ENCODE measurements around the gene ATP1B4. TPM values are rescaled to one million over a fixed set of nuclear protein-coding genes. Genes with fewer than 3 reads are reported as not detected.
A peak's percentile ranks its signal among the peaks of the same experiment; 100 is the strongest.
"Not testable (repeated sequence)": the region's sequence is repeated elsewhere in the genome, so short reads cannot be mapped to it uniquely, and the experiment has no call there.

ATP1B4 gene
- polyA plus RNA-seq, 1 donor: 0.45 TPM

DNA sequence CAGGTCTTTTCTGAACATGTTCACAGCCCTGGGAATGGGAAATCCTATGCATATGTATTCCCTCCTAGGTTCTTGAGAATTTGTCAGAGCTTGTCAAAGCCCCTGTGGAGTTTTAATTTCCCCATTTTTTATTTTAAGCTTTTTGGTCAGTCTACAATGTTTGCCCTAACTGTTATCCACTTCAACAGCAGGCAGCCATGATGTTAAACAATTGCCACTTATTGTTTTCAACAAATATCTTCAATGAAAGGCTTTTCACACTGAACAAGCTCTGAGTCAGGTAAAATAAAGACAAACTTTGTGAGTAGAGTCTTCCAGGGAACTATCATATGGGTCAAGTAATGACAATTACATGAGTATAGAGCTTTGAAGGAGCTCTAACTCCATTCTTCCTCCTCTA lies 25.0 kb upstream of the ATP1B4 start:
- Histone ChIP-seq H3K4me3 (ENCODE audit: low read length) (no peak overlapping the region), H3K9me3 (ENCODE audit: control insufficient read depth, low read depth, low read length) (no peaks in the 10 kb centered on the region), H3K27ac (ENCODE audit: low read length) (no peak overlapping the region), H3K36me3 (ENCODE audit: control insufficient read depth, insufficient read depth, low read length) (no peaks in the 10 kb centered on the region), H3K27me3 (ENCODE audit: control insufficient read depth, insufficient read depth, low read length) (no peaks in the 10 kb centered on the region), H3K4me1 (ENCODE audit: control insufficient read depth, insufficient read depth, low read length) (no peaks in the 10 kb centered on the region)
- DNase-seq: no peak

DNA sequence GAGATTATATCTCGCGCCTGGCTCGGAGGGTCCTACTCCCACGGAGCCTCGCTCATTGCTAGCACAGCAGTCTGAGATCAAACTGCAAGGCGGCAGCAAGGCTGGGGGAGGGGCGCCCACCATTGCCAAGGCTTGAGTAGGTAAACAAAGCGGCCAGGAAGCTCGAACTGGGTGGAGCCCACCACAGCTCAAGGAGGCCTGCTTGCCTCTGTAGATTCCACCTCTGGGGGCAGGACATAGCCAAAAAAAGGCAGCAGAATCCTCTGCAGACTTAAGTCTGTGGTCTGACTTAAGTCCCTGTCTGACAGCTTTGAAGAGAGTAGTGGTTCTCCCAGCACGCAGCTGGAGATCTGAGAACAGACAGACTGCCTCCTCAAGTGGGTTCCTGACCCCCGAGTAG lies 17.3 kb upstream of the ATP1B4 start:
- not testable (repeated sequence) for DNase-seq; H3K4me3 ChIP-seq (ENCODE audit: low read length); H3K27me3 ChIP-seq (ENCODE audit: control insufficient read depth, insufficient read depth, low read length); H3K27ac ChIP-seq (ENCODE audit: low read length); H3K4me1 ChIP-seq (ENCODE audit: control insufficient read depth, insufficient read depth, low read length); H3K9me3 ChIP-seq (ENCODE audit: control insufficient read depth, low read depth, low read length); H3K36me3 ChIP-seq (ENCODE audit: control insufficient read depth, insufficient read depth, low read length)
- no CpG with 5 or more reads among the region's 11 CpGs for WGBS (ENCODE audit: insufficient coverage, low lambda C conversion rate)

DNA sequence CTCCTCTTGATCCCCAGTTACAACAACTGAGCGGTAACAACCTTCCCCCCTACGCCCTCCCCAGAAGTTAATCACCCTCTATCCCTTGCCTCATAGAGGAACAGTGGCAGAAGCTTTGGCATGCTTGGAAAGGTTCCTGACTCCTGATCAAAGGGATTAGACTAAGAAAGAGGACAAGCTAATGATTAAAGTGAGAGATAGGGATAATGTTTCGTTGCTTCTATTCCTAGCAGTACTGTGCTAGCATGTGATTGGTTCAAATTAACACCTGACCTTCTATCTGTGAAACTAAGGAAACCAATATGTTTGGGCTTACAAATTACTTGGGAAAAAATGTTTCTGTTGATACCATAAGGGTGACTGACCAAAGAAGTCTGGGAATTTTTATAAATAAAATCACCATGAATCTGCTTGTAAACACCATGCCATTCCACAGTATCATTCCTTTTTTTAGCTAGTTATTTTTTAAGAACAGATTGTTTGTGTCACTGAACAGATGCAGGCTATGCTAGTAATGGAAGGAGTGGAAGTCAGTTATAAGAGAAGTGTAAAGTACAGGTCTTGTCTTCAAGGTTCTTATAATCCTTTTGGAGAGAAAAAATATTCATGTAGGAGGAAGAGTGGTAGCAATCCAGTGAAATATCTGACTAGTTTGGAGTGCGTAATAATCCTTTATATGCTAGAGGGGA lies 11.3 kb upstream of the ATP1B4 start:
- Histone ChIP-seq H3K27me3 (ENCODE audit: control insufficient read depth, insufficient read depth, low read length) (no peaks in the 10 kb centered on the region), H3K4me3 (ENCODE audit: low read length) (no peak overlapping the region), H3K27ac (ENCODE audit: low read length) (no peak overlapping the region), H3K4me1 (ENCODE audit: control insufficient read depth, insufficient read depth, low read length) (no peaks in the 10 kb centered on the region), H3K9me3 (ENCODE audit: control insufficient read depth, low read depth, low read length) (no peaks in the 10 kb centered on the region), H3K36me3 (ENCODE audit: control insufficient read depth, insufficient read depth, low read length) (no peaks in the 10 kb centered on the region)
- DNase-seq: no peak
- 100% methylated on average over 1 of the region's 4 CpGs for WGBS (ENCODE audit: insufficient coverage, low lambda C conversion rate)

DNA sequence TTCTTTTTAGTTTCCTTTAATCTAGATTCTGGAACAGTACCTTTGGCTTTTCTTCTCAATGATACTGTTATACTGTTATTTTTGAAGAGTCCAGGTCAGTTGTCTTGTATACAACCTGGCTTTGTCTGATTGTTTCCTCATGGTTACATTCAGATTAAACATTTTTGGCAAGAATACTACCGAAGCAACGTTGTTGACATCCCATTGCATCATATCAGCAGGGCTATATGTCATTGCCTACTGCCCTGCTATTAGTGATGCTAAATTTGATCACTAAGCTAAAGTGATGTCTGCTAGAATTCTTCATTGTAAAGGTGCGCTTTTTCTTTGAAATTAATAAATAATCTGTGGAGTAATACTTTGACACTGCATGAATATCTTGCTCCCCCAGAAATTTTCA lies 5.8 kb upstream of the ATP1B4 start:
- Histone ChIP-seq H3K27ac (ENCODE audit: low read length) (no peak overlapping the region), H3K27me3 (ENCODE audit: control insufficient read depth, insufficient read depth, low read length) (no peaks in the 10 kb centered on the region), H3K9me3 (ENCODE audit: control insufficient read depth, low read depth, low read length) (no peaks in the 10 kb centered on the region), H3K4me1 (ENCODE audit: control insufficient read depth, insufficient read depth, low read length) (no peaks in the 10 kb centered on the region), H3K4me3 (ENCODE audit: low read length) (no peak overlapping the region), H3K36me3 (ENCODE audit: control insufficient read depth, insufficient read depth, low read length) (no peaks in the 10 kb centered on the region)
- no peak for DNase-seq
- WGBS (ENCODE audit: insufficient coverage, low lambda C conversion rate): no CpG with 5 or more reads among the region's 3 CpGs

DNA sequence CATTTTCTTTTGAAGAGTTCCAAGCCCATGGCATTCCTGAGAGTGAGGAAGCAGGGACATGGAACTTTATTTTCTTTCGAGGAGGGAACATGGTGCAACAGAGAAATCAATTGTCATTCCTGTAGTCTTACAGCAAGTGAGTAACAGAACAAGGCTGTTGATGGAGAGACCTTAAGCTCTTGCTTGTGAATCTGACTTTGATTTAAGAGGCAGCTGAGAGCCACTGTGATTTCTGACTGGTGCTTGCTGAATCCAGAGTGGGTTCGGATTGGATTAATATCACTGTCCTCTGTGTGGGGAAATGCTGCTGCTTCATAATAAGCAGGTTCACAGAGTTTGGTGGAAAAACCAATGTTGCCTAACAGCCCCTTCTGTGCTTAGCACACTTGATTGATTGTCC lies 4.7 kb upstream of the ATP1B4 start:
- no peaks in the 10 kb centered on the region for H3K9me3 ChIP-seq (ENCODE audit: control insufficient read depth, low read depth, low read length)
- H3K4me1 ChIP-seq (ENCODE audit: control insufficient read depth, insufficient read depth, low read length): no peaks in the 10 kb centered on the region
- no CpG with 5 or more reads among the region's 2 CpGs for WGBS (ENCODE audit: insufficient coverage, low lambda C conversion rate)
- H3K27ac ChIP-seq (ENCODE audit: low read length): no peak overlapping the region
- no peak overlapping the region for H3K4me3 ChIP-seq (ENCODE audit: low read length)
- no peaks in the 10 kb centered on the region for H3K27me3 ChIP-seq (ENCODE audit: control insufficient read depth, insufficient read depth, low read length)
- DNase-seq: no peak
- no peaks in the 10 kb centered on the region for H3K36me3 ChIP-seq (ENCODE audit: control insufficient read depth, insufficient read depth, low read length)

DNA sequence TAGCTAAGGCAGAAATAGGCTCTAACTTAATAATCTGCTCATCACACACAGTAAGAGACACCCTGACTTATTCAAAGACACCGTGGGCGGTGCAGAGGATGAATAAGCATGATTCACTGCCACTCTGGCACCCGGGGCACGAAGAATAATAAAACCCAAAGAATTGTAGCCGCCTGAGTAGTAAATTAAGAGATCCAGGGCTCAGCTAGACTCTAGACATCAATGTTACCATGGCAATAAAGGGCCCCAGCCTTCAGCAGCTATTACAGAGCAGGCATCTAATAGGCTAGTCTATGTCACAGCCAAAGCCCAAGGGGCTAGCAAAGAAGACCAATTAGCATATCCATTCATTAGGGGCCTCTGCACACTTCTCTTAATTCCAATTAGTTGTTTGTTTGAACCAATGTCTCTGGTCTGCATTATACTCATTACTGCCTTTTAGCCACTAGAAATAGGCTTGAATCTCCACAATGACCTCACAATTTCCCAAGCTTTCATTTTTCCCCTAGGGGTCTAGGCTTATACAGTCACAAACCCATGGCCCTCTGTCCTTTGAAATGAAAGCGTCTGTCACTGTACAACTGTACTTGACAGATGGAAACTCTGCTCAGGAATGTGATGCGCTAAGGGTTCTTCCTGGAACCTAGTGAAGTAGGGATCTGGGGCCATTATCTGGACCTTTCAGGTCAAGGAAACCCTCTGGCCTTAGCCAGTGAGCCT lies 3.0 kb upstream of the ATP1B4 start:
- no CpG with 5 or more reads among the region's 7 CpGs for WGBS (ENCODE audit: insufficient coverage, low lambda C conversion rate)
- no peak overlapping the region for H3K4me3 ChIP-seq (ENCODE audit: low read length)
- no peak for DNase-seq
- H3K36me3 ChIP-seq (ENCODE audit: control insufficient read depth, insufficient read depth, low read length): no peaks in the 10 kb centered on the region
- H3K27me3 ChIP-seq (ENCODE audit: control insufficient read depth, insufficient read depth, low read length): no peaks in the 10 kb centered on the region
- no peak overlapping the region for H3K27ac ChIP-seq (ENCODE audit: low read length)
- no peaks in the 10 kb centered on the region for H3K9me3 ChIP-seq (ENCODE audit: control insufficient read depth, low read depth, low read length)
- no peaks in the 10 kb centered on the region for H3K4me1 ChIP-seq (ENCODE audit: control insufficient read depth, insufficient read depth, low read length)

DNA sequence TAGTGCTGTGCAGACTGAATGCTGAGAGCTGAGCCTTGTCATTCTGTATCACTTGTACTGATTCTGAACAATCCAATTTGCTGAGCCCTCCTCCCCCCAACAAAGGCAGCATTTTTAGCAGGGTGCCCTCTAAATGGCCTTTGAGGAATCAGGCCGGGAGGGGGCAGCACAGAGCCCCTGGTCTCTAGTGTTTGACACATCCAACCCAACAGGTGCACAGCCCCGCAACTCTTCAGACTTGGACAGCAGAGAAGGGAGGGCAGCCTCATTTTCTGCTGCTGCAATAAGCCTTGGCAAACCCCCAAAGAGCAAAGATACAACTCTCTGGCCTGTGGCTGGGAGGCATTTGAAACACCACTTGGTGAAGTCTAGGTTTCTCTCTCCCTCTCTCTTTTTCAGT lies 3.4 kb downstream of the ATP1B4 start:
- H3K27me3 ChIP-seq (ENCODE audit: control insufficient read depth, insufficient read depth, low read length): no peaks in the 10 kb centered on the region
- WGBS (ENCODE audit: insufficient coverage, low lambda C conversion rate): no CpG with 5 or more reads among the region's 2 CpGs
- no peaks in the 10 kb centered on the region for H3K36me3 ChIP-seq (ENCODE audit: control insufficient read depth, insufficient read depth, low read length)
- no peaks in the 10 kb centered on the region for H3K9me3 ChIP-seq (ENCODE audit: control insufficient read depth, low read depth, low read length)
- no peak overlapping the region for H3K27ac ChIP-seq (ENCODE audit: low read length)
- no peaks in the 10 kb centered on the region for H3K4me1 ChIP-seq (ENCODE audit: control insufficient read depth, insufficient read depth, low read length)
- peak in 1 of 2 donors; percentile 2 for DNase-seq
- H3K4me3 ChIP-seq (ENCODE audit: low read length): no peak overlapping the region

DNA sequence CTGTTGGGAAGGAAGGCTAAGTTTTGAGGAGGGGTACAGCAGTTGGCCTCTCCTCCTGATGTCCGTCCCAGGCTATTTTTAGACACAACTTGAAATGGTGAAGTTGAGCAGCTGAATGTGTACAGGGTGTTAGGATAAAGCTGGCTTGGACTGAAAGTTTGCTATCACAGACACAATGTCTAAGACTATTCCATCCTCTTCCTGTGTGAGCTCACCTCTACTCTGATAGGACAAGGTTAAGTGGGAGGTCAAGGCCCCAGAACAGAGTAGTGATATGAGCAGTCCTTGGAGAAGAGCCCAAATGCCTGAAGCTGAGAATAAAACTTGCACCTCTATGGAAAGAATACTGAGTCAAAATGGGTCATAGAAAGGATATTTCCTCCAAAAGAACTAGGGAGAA lies 4.1 kb downstream of the ATP1B4 start:
- no CpG with 5 or more reads among the region's 1 CpG for WGBS (ENCODE audit: insufficient coverage, low lambda C conversion rate)
- H3K27ac ChIP-seq (ENCODE audit: low read length): no peak overlapping the region
- H3K4me3 ChIP-seq (ENCODE audit: low read length): no peak overlapping the region
- no peak for DNase-seq
- H3K4me1 ChIP-seq (ENCODE audit: control insufficient read depth, insufficient read depth, low read length): no peaks in the 10 kb centered on the region
- H3K36me3 ChIP-seq (ENCODE audit: control insufficient read depth, insufficient read depth, low read length): no peaks in the 10 kb centered on the region
- no peaks in the 10 kb centered on the region for H3K27me3 ChIP-seq (ENCODE audit: control insufficient read depth, insufficient read depth, low read length)
- no peaks in the 10 kb centered on the region for H3K9me3 ChIP-seq (ENCODE audit: control insufficient read depth, low read depth, low read length)

DNA sequence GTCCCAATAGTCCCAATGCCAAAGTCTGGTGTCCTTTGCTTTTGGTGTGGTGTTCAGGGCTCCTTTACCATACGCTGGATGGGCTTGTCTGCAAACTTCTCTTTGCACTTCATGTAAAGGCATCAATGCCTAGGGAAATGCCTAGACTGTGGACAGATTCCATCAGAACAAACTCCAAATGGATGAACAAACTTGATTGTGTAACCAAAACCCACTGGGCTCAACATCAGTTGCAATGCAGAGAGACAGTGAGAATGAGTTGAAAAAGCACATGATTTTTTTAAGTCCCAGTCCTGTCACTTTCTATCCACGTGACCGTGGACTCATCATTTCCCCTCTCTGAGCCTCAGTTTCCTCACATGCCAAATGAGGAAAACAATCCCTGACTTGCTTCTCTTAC lies 4.9 kb downstream of the ATP1B4 start:
- Histone ChIP-seq H3K4me3 (ENCODE audit: low read length) (no peak overlapping the region), H3K36me3 (ENCODE audit: control insufficient read depth, insufficient read depth, low read length) (no peaks in the 10 kb centered on the region), H3K27me3 (ENCODE audit: control insufficient read depth, insufficient read depth, low read length) (no peaks in the 10 kb centered on the region), H3K4me1 (ENCODE audit: control insufficient read depth, insufficient read depth, low read length) (no peaks in the 10 kb centered on the region), H3K27ac (ENCODE audit: low read length) (no peak overlapping the region), H3K9me3 (ENCODE audit: control insufficient read depth, low read depth, low read length) (no peaks in the 10 kb centered on the region)
- no CpG with 5 or more reads among the region's 3 CpGs for WGBS (ENCODE audit: insufficient coverage, low lambda C conversion rate)
- DNase-seq: no peak

DNA sequence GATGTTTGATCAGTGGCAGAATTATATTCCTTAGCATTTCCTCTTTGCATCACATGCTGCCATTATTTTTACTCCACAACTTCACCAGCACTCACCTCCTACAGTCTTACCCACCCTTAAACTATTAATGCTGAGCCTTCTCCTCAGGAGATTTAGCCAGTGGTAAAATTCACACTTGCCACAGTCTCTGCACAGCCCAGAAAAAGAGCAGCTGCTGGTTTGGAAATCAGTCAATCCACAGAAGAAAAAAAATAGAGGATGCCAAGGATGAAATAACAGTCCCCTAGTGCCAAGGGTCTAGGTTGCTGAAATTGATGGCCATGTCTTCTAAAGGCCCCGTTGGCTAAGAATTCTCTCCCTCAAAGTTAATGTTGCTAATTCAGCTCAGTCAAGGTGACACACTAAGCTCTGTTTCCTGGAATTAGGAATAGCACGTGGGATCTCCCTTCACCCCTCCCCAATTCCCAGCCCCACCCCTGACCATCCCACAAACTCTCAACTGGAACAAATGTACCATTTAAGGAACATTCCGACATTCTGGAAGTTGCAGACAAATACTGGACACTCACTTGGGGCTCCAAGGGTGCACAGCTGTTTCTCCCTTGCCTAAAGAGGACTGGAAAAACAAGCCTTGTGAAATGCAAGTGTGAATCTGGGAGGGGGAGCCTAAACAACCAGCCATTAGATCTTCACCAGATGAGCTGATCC lies 5.7 kb downstream of the ATP1B4 start:
- no CpG with 5 or more reads among the region's 3 CpGs for WGBS (ENCODE audit: insufficient coverage, low lambda C conversion rate)
- Histone ChIP-seq H3K4me1 (ENCODE audit: control insufficient read depth, insufficient read depth, low read length) (no peaks in the 10 kb centered on the region), H3K27me3 (ENCODE audit: control insufficient read depth, insufficient read depth, low read length) (no peaks in the 10 kb centered on the region), H3K4me3 (ENCODE audit: low read length) (no peak overlapping the region), H3K27ac (ENCODE audit: low read length) (no peak overlapping the region), H3K9me3 (ENCODE audit: control insufficient read depth, low read depth, low read length) (no peaks in the 10 kb centered on the region), H3K36me3 (ENCODE audit: control insufficient read depth, insufficient read depth, low read length) (no peaks in the 10 kb centered on the region)
- DNase-seq: no peak

All from large intestine (tissue), 3 donors.